NCI-H1092 treated with DMSO at 0.1 percent for 48 hours (cell line): ENCODE results near the gene ADAMTS2.

Experiments used
- DNase-seq: peaks from one replicate; lab custom pipeline; 2025; lab: John Stamatoyannopoulos, UW

ADAMTS2 gene

DNA sequence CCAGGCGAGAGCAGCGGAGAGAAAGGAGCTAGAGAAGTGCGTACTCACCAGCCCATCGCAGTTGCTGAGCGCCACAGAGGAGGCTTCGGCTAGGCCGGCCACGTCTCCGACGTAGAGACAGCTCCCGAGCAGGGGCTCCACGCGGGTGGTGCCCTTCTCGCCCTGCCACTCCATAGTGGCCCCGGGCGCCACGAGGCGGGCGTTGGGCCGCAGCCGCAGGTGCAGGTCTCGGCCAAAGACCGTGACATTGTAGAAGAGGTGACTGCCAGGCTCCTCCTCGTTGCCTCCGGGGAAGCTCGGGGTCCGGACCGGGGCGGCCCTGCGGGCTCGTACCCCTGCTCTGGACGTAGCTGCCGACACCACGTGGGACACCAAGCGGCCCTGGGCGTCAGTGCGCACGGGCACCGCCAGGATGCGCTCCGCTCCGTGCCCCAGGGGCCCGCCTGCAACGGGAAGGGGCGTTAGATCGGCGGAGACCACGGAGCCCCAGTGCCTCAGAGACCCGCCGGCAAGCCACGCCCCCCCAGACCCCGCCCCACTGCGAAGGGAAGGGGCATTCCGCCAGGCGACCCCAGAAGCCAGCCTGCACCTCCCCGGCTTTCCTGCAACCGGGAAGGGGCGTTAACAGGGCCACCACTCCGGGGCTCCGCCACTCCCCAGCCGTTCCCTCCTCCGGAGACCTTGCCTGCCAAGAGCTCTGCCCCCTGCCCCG, 1.4 kb downstream of the ADAMTS2 start:
- peak; percentile 7 for DNase-seq

DNA sequence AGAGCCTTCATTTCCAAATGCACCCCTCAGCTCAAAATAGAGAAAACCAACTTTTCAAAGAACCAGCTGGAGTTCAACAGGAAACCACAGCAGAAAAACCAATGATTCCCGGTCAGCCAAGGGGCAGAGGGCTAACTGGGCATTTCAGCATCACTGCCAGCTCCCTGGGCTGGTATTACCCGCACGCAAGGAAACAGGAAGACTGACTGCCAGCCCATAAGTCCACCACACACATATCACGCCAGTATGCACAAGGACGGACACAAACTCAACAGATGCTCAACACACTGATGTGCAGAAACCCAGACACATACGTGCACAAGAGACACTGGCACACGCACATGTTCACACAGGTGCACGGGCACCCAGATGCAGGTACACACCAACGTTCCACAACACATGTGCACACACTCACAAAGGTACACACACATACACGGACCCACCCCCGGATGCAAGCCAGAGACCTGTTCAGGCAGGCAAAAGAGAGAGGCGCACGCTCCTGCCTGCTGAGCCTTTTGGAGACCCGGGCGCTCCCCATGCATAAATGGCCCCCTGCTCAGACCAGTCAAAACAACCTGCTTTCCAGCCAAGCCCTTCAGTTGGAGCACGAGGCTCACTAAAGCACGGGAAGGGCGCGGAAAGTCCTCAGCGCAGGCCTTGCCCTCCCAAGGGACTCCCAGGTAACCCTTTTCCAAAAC, 2.1 kb downstream of the ADAMTS2 start:
- DNase-seq: no peak

DNA sequence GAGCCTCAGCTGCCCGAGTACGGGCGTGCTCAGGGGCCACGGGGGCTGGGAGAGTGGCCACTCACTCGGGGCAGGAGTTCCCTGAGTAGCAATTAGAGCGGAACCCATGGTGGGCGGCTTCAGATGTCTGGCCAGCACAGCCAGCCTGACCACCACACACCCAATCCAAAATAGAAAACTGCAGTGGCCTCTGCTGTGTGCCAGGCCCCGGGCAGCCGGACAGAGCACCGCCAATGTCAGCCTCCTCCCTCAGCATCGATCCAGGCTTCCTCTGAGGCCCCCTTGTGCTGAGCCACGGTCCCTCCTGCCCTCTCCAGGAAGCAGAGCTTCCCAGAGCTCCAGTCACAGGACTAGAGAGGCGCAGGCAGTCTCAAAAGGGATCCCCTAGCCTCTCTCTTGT, 2.7 kb downstream of the ADAMTS2 start:
- DNase-seq: no peak

DNA sequence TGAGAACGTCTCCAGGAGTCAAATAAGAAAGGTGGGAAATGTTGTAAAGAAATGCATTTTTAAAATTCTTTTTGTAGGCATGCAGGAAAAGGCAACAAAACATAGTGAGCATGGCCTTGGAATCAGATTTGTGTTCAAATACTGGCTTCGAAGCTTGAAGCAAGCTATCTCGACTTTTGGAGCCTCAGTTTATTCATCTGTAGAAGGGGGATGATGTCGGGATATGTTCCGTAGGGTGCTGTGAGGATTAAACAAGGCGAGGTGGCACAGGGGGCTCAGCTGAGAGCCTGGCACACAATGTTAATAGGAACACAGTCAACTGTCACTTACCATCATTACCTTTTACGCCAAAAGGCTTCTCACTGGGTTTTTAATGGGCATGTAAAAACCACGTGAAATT, 4.8 kb downstream of the ADAMTS2 start:
- DNase-seq: no peak

DNA sequence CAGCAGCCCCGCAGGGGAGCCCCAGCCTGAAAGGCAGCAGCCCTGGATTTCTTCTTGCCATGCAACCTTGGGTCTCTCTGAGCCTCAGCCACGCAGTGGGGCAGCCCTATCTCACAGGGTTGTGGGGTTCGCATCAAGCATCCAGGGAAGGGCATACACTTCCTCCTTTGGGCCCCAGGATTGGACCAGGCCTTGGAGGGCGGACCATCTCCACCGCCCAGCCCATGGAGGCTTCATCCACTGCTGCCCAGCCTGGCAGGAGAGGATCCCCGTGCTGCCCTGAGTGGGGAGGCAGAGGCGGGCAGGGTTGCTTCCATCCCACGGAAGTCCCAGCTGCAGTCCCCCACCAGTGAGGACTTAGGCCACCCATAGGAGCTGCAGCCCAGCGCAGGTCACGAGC, 5.3 kb downstream of the ADAMTS2 start:
- no peak for DNase-seq

DNA sequence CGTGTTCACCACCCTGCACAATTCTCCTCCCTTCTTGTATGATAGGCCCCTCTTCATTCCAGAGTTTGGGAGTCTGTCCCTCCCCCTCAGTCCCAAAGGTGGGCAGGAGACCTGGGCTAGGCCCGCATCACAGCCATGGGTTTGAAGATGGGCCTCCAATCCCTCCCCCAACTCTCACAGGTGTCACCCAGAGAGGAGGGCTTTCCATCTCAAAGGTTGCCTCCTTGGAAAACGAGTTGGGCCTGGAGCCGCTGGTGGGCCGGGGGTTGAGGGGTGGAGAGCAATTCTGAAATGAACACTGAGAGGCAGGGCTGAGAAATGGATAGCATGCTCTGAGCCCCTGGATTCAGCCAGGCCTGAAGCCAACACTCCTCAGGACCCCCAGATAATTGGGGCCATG, 6.2 kb downstream of the ADAMTS2 start:
- no peak for DNase-seq

DNA sequence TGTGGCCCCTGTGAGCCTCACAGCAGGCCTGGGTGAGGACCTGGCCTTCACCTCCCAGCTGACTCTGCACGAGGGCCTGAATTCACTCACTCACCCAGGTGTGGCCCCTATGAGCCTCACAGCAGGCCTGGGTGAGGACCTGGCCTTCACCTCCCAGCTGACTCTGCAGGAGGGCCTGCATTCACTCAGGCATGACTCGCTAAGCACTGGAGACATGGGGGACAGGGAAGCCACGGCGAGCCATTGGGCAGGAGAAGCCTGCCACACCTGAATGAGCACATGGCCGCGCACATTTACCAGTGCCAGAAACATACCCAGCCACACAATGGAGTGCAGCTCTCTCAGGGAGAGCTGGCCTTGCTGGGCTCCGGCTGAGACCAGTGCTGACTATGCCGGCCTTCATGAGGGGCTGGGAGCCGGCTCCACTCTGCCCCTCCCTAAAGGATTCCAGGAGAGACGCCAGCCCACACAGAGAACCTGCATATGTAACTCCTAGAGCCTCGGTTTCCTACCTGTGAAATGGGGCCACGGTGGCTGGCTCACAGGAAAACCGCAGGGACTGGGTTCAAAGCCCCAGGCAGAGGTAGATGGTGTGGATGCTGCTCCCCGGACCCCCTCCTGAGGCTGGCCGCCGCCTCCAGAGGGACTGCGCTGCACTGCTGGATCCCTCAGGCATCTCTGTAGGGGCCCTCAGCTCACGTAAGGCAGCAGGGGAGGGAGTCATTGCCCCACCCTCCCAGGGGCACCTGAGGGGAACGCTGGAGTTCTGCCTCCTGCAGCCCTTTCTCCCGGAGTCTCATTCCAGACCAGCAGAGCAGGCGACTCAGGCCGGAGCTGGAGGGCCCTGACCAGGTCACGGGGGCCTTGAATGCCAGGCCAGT, 7.2 kb downstream of the ADAMTS2 start:
- no peak for DNase-seq

DNA sequence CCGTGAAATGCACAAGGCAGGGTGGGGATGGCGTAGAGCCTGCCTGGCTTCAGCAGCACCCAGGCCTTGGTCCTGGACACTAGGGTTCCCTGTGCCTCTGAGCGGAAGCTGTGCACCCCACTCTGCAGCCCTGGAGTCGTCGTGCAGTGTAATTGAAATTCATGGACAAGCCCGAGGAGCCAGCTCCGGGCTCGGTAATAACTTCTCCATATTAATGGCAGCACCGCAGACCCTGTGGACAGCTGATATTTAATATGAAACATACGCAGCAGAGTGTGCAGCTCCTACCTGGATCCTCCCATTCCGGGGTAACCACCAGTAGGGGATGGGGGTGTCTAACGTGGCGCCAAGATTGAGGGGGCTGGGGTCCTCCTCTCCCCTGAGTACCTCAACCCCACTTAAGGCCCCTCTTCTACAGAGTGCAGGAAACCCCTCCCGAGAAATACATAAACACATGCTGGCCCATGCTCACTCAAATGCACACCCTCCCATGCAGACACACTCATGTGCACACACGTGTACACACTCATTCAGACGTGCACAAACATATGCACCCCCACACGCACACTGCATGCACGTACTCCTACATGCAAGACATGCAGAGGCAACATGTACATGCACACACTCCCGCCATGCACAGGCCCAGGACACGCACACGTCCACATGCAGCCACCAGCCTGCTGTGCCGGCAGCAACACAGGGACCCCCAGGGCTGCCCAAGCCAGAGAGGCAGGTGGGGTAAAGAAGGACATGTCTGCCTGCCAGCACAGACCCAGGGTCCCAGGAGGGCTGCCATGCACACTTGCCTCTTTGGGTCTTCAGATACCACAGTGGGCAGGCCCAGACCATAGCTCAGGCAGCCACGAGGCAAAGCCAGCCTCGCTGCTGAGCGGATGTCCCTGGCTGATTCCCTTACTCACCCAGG, 8.1 kb downstream of the ADAMTS2 start:
- DNase-seq: no peak

DNA sequence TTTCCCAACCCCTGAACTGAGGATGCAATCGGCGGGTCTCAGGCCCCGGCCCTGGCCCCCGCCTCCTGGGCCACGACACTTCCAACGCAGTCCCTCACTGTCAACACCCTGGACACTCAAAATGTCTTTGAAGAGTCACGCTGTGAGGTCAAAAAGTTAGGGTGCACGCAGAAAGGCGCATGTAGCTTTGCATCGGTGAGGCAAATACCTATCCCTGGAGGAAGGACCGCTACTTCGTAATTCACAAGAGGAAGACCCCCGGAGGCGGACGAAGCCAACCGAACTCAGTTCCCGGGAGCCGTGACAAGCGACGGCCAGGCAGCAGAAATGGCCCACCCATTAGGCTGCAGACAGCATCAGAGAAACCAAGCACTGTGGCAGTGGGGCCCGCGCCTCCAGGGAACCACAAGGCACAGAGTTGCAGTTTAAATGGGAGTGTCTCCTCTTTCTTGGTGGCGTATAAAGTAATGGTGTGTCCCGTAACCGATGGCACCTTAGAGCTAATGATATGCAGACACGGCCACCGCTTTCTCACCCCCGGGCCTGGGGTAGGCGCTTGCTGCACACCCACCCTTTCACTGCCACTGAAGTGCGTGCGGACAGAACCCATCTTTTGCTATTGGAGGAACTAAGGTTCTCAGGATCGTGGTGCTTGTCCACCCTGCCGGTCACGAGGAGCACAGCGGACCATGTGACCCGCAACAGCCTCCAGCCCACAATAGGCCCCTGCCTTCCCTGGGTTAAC, 9.0 kb downstream of the ADAMTS2 start:
- no peak for DNase-seq

DNA sequence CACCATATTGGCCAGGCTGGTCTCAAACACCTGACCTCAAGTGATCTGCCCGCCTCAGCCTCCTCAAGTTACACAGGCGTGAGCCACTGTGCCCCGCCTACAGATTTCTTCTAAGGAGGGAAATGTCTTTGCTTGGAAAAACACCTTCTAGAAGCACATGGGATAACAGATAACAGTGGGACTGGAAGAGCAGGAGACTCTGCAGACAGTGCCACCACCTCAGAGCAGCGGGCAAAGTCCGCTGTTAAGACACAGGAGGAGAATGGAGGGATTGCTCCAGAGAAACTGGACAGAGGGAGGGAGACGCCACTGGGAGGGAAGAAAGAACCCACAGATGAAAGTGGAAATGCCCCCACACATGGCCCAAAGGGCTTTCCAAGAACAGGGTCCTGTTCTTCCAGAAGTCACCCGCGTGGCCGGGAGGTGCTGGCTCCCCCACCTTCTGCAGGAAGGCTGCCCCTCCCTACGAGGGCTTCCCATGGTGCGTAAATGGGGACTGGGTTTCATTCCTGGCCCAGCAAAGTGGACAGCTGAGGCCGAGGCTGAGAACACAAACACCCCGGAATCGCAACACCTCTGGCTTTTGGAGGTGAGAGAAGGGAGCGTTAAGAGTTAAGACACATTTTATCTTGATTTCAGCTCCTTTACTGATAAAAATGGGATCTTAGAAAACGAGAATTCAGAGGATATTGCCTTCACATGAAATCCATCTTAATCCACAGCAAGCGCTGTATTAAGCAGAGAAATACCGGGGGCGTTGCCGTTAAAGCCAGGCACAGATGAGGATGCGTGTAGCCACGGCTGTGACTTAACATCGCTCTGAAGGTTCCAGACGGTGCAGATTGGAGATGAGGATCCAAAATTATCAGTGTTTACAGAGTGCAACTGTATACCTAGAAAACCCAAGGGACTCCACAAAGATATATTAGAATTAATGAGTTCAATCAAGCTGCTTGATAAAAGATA, 11.2 kb downstream of the ADAMTS2 start:
- DNase-seq: no peak

DNA sequence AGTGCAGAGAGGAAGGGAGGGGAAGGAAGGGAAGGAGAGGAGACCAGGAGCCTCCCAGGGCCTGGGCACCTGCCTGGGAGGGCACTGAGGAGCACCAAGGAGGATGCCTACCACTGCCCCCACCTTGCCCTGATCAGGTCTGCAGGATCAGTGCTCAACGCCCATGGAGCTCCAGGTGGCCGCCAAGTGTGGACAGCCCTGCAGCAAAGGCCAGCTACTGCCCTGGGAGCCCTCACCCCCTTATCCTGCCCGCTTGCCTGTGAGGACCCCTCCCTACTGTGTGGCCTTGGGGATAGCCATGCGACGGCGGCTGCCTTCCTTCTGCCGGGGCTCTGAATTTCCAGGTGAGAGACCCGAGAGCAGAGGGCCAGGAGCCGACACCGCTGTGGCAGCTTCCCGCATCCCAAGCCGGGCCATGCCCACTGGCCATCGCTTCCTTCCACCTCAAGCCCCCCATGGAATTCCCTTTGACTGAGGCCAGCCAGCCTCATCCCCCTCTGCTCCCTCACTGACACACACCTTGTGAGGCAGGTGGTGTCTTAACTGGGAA, 12.4 kb downstream of the ADAMTS2 start:
- DNase-seq: no peak

DNA sequence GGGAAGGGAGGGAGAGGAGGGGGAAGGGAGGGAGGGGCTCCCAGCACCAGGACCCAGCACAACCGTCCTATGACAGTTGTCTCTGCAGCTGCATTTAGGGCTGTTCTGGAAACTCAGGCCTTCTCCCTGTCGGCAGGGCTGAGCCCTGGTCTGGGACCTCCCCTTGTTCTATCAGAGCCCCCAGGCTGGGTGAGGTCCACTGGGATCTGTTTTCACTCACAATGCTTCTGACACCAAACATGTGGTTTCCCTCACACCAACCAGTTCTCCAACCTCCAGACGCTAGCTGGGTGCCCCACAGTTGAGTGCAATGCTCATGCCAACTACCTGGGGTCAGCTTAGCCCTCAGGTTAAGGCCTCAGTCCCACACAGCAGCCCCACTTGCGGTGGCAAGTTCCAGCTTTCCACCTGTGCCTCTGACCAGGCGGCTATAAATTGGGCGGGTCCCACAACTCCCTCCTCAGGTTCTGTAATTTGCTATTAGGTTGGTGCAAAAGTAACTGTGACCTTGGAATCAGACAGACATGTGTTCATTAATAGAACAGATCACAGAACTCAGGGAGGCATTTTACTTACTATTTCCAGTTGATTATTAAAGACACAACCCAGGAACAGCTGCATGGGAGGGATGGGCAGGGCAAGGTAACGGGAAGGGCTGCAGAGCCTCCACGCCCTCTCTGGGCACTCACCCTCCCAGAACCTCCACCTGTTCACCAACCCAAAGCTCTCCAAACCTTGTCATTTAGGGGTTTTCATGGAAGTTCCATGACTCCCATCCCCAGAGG, 13.5 kb downstream of the ADAMTS2 start:
- DNase-seq: no peak

DNA sequence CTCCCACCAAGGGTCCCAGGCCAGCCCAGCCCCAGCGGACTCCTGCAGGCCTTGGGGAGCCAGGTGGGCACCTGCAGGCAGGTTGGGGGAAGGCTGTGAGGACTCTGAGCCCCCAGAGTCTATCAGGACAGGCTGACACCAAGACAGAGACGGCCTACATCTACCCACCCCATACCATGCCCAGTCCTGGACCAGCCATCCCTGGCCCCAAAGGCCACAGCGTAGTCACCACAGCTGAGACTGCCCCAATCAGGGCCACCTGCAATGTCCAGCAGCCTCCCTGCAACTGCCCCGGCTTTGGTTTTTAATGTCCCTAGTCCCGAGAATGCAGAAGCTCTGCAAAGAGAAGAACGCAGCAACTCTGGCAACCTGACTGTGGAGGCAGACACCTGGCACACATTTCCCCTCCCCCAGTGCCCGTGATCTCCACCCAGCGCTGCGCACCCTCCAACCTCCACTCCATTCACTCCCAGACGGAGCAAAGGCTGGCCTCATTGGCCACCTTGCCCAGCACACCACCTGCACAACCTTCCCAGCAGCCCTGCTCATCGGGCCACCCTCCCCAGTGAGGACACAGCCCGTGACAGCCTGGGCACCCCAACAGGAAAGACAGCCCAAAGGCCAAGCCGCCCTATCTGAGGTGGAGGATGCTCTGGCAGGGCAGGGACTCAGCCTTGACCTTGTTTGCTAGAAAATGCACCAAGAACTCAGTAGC, 14.9 kb downstream of the ADAMTS2 start:
- DNase-seq: no peak

DNA sequence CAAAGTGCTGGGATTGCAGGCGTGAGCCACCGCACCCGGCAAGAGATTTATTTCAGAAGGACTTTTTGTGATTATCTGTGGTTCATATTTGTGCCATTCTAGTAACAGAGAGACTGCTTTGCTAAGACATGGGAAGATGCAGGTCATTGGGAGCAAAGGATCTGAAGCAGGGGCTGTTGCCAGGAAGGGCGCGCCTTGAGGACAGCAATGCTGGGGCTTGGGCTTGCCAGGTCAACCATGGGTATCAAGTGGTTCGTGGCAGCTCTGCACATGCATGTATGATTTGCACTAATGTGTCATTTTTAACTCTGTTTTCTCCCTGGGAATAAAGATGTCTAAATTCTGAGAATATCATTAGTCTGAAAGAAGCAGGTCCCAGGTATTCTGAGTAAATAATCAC, 17.0 kb downstream of the ADAMTS2 start:
- DNase-seq: no peak

DNA sequence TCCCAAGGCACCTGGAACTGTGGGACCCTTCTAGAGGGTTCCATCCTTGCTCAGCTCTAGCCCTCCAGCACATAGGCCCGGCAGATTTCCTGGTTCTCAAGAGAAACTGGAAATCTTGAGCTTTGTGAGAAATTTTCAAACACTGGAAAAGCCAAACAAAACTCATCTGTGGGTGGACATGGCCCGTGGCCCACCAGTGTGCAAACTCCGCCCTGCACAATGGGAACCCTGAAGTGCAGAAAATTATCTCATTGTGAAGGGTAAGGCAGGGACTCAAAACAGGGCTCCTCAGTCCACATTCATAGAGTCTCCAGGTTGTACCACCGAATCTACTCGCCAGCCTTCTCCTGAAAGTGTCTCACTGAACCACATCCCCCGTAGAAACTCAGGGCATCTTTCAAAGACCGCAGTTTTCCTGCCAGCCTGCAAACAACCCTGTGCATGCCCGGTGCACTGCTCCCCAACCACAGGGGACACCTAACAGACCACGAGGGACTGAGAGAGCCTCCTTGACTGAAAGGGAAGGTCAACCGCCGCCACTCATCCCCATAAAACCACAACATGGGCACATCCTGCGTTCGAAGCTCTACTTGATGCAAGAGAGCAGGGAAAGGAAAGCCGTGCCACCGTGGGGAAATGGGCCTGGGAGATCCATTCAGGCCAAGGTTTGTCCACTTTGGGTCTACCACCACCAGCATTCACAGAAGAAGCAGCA, 18.1 kb downstream of the ADAMTS2 start:
- DNase-seq: no peak

DNA sequence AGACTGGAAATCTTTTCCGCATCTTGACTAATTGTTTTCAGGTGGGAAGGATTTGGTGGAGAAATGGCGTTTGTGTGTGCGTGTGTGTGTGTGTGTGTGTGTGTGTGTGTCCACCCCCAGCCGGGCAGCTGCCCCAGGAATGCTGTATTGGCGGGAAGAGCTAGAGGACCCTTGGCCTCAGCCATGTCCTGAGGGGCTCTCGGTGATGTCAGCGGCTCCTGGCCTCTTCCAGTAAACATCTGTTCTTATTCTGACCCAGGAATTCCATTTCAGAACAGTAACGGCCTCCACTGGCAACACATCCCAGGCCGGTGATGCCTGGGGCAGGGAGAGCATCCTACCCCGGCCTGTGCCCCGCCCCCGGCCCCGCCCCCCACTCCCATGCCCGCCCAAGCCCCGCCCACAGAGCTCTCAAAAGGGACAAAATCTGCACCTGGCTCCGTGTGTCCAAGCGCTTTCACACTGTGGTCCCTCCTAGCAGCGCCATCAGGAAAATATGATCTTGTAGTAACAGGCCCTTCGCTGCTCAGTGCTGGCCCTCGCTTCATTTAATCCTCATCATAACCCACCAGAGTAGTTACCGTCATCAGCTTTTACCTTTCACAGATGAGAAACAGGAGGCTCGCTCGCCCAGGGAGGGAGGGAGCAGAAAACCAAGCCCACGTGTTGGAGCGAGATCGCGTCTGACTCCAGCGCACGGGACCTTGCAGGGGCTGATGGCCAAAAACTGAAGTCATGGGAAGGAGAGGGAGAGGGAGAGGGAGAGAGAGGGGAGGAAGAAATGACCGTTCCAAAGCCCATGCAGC, 18.9 kb downstream of the ADAMTS2 start:
- DNase-seq: no peak
